Activated B cell treated with CpG ODN at 0.5 μM for 24 hours (primary cell): ENCODE data around the gene GRID2. TPM values are rescaled to one million over a fixed set of nuclear protein-coding genes. Genes with fewer than 3 reads are reported as not detected.

ENCODE experiments used
- ATAC-seq: fragments of 200-7000 bp; cut with Tn5 transposase; one replicate; pipeline ENCODE4 v1.10.0; 2021; ENCODE audit warnings: low read depth, mild to moderate bottlenecking, moderate library complexity
- CTCF ChIA-PET: fragments of 350-600 bp; sonication (Branson Sonifier 250); formaldehyde crosslinking; loops from one replicate; lab custom pipeline; 2021; ENCODE audit warnings: antibody characterized with exemption; lab: Charles Lee
- POLR2A ChIA-PET: fragments of 350-600 bp; sonication (Branson Sonifier 250); formaldehyde crosslinking; loops from one replicate; lab custom pipeline; 2021; ENCODE audit warnings: antibody characterized with exemption; lab: Charles Lee
- DNase-seq: peaks from one replicate; pipeline ENCODE4 v3.0.0; 2022
- H3K27ac Mint-ChIP-seq: one replicate; pipeline ENCODE4 v1.8.0; 2020; ENCODE audit warnings: mixed read lengths
- H3K27me3 Mint-ChIP-seq: one replicate; pipeline ENCODE4 v1.8.0; 2021; ENCODE audit warnings: mixed read lengths
- H3K36me3 Mint-ChIP-seq: one replicate; pipeline ENCODE4 v1.8.0; 2021; ENCODE audit warnings: low read depth, mixed read lengths
- H3K4me1 Mint-ChIP-seq: one replicate; pipeline ENCODE4 v1.8.0; 2021; ENCODE audit warnings: mixed read lengths
- H3K4me3 Mint-ChIP-seq: one replicate; pipeline ENCODE4 v1.8.0; 2020; ENCODE audit warnings: mild to moderate bottlenecking, mixed read lengths
- H3K9me3 Mint-ChIP-seq: one replicate; pipeline ENCODE4 v1.8.0; 2020; ENCODE audit warnings: mixed read lengths
- intact Hi-C: fragments of 100-400 bp; cut with micrococcal nuclease; formaldehyde crosslinking; loops from one replicate; pipeline ENCODE4 v1.15.1; 2024
- total RNA-seq: library from RNA; stranded (reverse); gene quantifications from 2 replicates; pipeline ENCODE4 v1.2.3, GENCODE V29; 2022
- TF ChIP-seq, protein P1 (sequence below): fragments of 200-600 bp; IDR thresholded peaks from one replicate; pipeline ENCODE4 v1.8.0; 2022; ENCODE audit warnings: antibody characterized with exemption, mild to moderate bottlenecking

The GRID2 gene
- total RNA-seq, 1 donor from 2014 or later, result not detected

DNA sequence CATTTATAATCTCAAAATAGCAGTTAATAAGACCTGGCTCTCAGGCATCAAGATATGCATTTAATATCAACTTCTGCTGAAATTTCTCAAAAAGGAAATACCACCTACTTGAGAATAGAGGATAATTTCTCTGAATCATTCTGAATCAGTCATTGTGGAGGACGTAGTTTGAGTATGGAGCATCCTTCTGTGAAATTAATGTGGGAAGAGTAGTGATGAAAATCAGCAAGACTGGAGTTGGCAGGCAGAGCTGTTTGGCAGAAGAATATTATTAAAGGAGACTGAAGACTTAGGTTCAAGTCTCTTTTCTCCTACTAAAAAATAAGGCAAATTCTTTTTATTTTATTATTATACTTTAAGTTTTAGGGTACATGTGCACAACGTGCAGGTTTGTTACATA is 1199.2 kb downstream of the GRID2 start:
- DNase-seq, result no peak
- intact Hi-C loops, result no loop called here
- CTCF ChIA-PET, result no interaction called here
- Mint-ChIP-seq H3K27me3 (no peaks in the 10 kb centered on the region), H3K36me3 (no peaks in the 10 kb centered on the region), H3K4me3 (no peak overlapping the region), H3K4me1 (no peaks in the 10 kb centered on the region), H3K9me3 (peaks cover 3% of the 10 kb centered on the region), H3K27ac (no peak overlapping the region)
- TF ChIP-seq, protein P1, sequence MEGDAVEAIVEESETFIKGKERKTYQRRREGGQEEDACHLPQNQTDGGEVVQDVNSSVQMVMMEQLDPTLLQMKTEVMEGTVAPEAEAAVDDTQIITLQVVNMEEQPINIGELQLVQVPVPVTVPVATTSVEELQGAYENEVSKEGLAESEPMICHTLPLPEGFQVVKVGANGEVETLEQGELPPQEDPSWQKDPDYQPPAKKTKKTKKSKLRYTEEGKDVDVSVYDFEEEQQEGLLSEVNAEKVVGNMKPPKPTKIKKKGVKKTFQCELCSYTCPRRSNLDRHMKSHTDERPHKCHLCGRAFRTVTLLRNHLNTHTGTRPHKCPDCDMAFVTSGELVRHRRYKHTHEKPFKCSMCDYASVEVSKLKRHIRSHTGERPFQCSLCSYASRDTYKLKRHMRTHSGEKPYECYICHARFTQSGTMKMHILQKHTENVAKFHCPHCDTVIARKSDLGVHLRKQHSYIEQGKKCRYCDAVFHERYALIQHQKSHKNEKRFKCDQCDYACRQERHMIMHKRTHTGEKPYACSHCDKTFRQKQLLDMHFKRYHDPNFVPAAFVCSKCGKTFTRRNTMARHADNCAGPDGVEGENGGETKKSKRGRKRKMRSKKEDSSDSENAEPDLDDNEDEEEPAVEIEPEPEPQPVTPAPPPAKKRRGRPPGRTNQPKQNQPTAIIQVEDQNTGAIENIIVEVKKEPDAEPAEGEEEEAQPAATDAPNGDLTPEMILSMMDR, result no peak
- no peak for ATAC-seq
- POLR2A ChIA-PET, result no interaction called here

DNA sequence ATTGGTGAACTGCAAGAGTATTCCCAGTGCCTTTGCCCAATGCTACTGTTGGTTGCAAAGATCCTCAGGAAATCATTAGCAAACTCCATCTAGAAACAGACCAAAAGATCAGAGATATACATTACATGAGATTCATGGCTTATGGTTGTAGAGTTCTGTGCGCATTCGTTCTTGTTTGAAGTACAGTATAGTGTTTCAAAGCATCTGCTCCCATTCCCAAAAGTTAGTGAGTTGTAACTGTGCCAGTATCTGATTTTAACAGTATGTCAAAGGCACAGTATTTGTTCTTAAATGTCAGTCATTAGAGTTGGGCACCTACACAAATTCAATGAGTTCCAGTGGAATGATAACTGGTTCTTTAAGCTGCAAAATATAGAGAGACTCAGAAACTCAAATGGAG is 1210.1 kb downstream of the GRID2 start:
- ATAC-seq (no peak), DNase-seq (no peak)
- Mint-ChIP-seq H3K27ac (no peak overlapping the region), H3K9me3 (no peaks in the 10 kb centered on the region), H3K4me1 (no peaks in the 10 kb centered on the region), H3K4me3 (no peak overlapping the region), H3K36me3 (no peaks in the 10 kb centered on the region), H3K27me3 (no peaks in the 10 kb centered on the region)
- TF ChIP-seq, protein P1, result no peak
- CTCF ChIA-PET, result no interaction called here
- POLR2A ChIA-PET, result no interaction called here
- intact Hi-C loops, result no loop called here

DNA sequence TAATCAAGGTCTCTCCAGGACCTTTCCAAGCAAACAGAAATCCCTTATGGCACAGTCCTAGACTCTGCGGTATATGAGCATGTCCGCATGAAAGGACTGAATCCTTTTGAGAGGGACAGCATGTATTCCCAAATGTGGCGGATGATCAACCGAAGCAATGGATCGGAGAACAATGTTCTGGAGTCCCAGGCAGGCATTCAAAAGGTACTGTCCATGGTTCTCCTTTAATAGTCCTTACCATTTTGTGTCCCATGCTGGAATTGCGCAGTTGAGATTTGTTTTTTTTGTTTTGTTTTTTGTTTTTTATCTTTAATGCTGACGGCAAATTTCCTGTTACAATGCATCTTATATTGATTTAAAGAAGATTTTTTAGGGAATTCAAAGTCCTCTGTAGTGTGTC is 1211.4 kb downstream of the GRID2 start:
- H3K27ac Mint-ChIP-seq, result no peak overlapping the region
- TF ChIP-seq, protein P1, result no peak
- H3K9me3 Mint-ChIP-seq, result no peaks in the 10 kb centered on the region
- CTCF ChIA-PET, result no interaction called here
- intact Hi-C loops, result no loop called here
- no peaks in the 10 kb centered on the region for H3K27me3 Mint-ChIP-seq
- no peaks in the 10 kb centered on the region for H3K36me3 Mint-ChIP-seq
- DNase-seq (no peak), ATAC-seq (no peak)
- H3K4me3 Mint-ChIP-seq, result no peak overlapping the region
- POLR2A ChIA-PET, result no interaction called here
- no peaks in the 10 kb centered on the region for H3K4me1 Mint-ChIP-seq

DNA sequence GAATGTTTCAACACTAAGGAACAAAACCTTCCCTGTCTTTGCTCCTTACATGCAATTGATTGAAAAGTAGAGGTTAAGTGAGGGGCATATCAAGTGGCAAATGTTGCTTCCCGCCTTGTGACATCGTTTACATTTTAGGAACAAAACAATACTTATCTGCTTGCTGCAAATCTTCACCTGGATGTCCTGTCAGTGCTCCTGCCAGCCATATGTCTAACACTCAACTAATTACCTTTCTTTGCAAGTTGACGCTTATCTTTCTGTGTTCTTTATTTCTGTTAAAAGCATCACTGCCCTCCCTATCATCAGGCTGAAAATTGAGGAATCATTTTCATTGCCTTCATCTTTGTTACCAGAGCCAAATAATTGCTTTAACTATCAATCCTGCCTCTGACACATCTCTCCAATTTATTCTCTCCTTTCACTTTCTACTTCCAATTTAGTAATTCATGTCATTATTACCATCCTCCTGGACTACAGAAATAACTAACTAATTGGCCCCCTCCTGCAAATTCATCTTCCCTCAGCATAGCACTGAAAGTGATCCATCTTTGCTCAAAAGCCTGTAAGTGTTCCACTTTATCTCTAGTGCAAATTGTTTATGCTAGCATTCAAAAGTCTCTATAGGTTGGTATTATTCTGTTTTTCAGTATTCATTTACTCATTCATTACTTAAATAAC is 1226.1 kb downstream of the GRID2 start:
- Mint-ChIP-seq H3K27ac (no peak overlapping the region), H3K27me3 (no peaks in the 10 kb centered on the region), H3K36me3 (no peaks in the 10 kb centered on the region), H3K4me3 (no peak overlapping the region), H3K9me3 (peaks cover 6% of the 10 kb centered on the region), H3K4me1 (no peaks in the 10 kb centered on the region)
- DNase-seq (no peak), ATAC-seq (no peak)
- intact Hi-C loops, result no loop called here
- TF ChIP-seq, protein P1, result no peak
- CTCF ChIA-PET, result no interaction called here
- POLR2A ChIA-PET, result no interaction called here

DNA sequence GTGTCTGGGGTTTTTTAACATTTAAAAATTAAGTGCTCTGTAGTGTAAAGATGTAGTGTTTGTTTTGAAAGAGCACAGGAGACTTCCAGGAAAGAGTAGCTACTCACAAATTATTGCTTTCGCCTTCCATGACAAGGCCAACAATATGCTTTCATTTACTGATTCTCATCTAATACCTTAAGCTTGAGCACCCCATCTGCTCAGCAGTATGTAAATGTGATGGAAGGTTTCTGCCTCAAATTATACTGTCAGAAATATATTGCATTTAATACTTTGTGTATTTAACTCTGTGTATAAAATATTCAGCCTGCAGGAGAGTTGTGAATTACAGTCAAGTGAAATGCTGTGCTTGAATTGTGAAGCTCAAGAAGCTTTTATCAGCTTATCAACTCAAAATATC is 1228.5 kb downstream of the GRID2 start:
- ChIA-PET POLR2A (no interaction called here), CTCF (no interaction called here)
- intact Hi-C loops, result no loop called here
- TF ChIP-seq, protein P1, result no peak
- no peak overlapping the region for H3K27ac Mint-ChIP-seq
- H3K36me3 Mint-ChIP-seq, result no peaks in the 10 kb centered on the region
- no peaks in the 10 kb centered on the region for H3K27me3 Mint-ChIP-seq
- H3K9me3 Mint-ChIP-seq, result peaks cover 9% of the 10 kb centered on the region
- no peaks in the 10 kb centered on the region for H3K4me1 Mint-ChIP-seq
- H3K4me3 Mint-ChIP-seq, result no peak overlapping the region
- DNase-seq, result no peak
- ATAC-seq, result no peak
